ENCODE data around the gene HMGN1. TPM values are rescaled to one million over a fixed set of nuclear protein-coding genes. Genes with fewer than 3 reads are reported as not detected.
A peak's percentile ranks its signal among the peaks of the same experiment; 100 is the strongest.
"Not testable (repeated sequence)": the region's sequence is repeated elsewhere in the genome, so short reads cannot be mapped to it uniquely, and the experiment has no call there.

Gene HMGN1
- polyA plus RNA-seq, 1 donor (not counting 4 experiments of a cell fraction or from before 2014, with no cell fraction given), result 245 TPM

- TF ChIP-seq CTCF (optimal IDR thresholded peaks at IDR 0.05 in 1 of 3, IDR thresholded peaks at IDR 0.05 in 1 of 3, conservative IDR thresholded peaks at IDR 0.05 in 1 of 3; ENCODE audit: extremely low read depth in 1 of 3, insufficient read depth in 2 of 3, low read length in 3 of 3) (peak; percentile 47 to 75 (median 67)), EZH2 (IDR thresholded peaks at IDR 0.05; ENCODE audit: low read length) (no peak)
- Histone ChIP-seq H3K4me3 (ENCODE audit: control insufficient read depth in 2 of 3, extremely low read depth in 1 of 3, insufficient read depth in 2 of 3, low read depth in 1 of 3, low read length in 3 of 3) (no peak overlapping the region), H3K9ac (ENCODE audit: control insufficient read depth, extremely low read depth, insufficient read depth, low read length) (no peak overlapping the region), H3K27ac (ENCODE audit: control insufficient read depth, insufficient read depth, low read length) (no peak overlapping the region), H3K4me2 (ENCODE audit: control insufficient read depth, extremely low read depth, insufficient read depth, low read depth, low read length) (peak overlapping the region; percentile 57), H3K36me3 (ENCODE audit: control insufficient read depth in 2 of 2, extremely low read depth in 1 of 2, insufficient read depth in 2 of 2, low read length in 2 of 2) (no peaks in the 10 kb centered on the region), H3K4me1 (ENCODE audit: control insufficient read depth, extremely low read depth, insufficient read depth, low read length) (peaks cover 6% of the 10 kb centered on the region), H2AFZ (ENCODE audit: control insufficient read depth, low read length) (peak overlapping the region; percentile 61), H3K79me2 (ENCODE audit: control insufficient read depth, insufficient read depth, low read length) (no peaks in the 10 kb centered on the region), H3K27me3 (ENCODE audit: control insufficient read depth, extremely low read depth, insufficient read depth, low read length) (no peaks in the 10 kb centered on the region), H3K9me3 (ENCODE audit: control insufficient read depth, low read depth, low read length) (no peaks in the 10 kb centered on the region), H4K20me1 (ENCODE audit: control insufficient read depth, extremely low read depth, insufficient read depth, low read length) (no peaks in the 10 kb centered on the region), H3K9me1 (ENCODE audit: control insufficient read depth, extremely low read depth, insufficient read depth, low read length) (no peaks in the 10 kb centered on the region)
- DNase-seq (ENCODE audit: low read depth, low spot score) (no peak), FAIRE-seq (peak; percentile 59)
- dilution Hi-C loops (cut with MboI; ENCODE audit: extremely low pct_ligation_motif_present, low sequenced_read_pairs), result no loop called here
These were observed 24.7 kb upstream of the HMGN1 start for GRCh38 chr21:39373634-39374033.

- H3K4me2 ChIP-seq (ENCODE audit: control insufficient read depth, extremely low read depth, insufficient read depth, low read depth, low read length); DNase-seq (ENCODE audit: low read depth, low spot score): not testable (repeated sequence)
These were observed 21.0 kb upstream of the HMGN1 start for GRCh38 chr21:39369896-39370288.

GRCh38 chr21:39367783-39368182, 18.9 kb upstream of the HMGN1 start:
- no peak overlapping the region for H3K4me2 ChIP-seq (ENCODE audit: control insufficient read depth, extremely low read depth, insufficient read depth, low read depth, low read length)
- dilution Hi-C loops (cut with MboI; ENCODE audit: extremely low pct_ligation_motif_present, low sequenced_read_pairs), result no loop called here

More at GRCh38 chr21:39369896-39370288, 21.0 kb upstream of the HMGN1 start:
- H3K27me3 ChIP-seq (ENCODE audit: control insufficient read depth, extremely low read depth, insufficient read depth, low read length); H3K9ac ChIP-seq (ENCODE audit: control insufficient read depth, extremely low read depth, insufficient read depth, low read length); H4K20me1 ChIP-seq (ENCODE audit: control insufficient read depth, extremely low read depth, insufficient read depth, low read length); H3K36me3 ChIP-seq (ENCODE audit: control insufficient read depth in 2 of 2, extremely low read depth in 1 of 2, insufficient read depth in 2 of 2, low read length in 2 of 2); H2AFZ ChIP-seq (ENCODE audit: control insufficient read depth, low read length); H3K27ac ChIP-seq (ENCODE audit: control insufficient read depth, insufficient read depth, low read length); H3K4me1 ChIP-seq (ENCODE audit: control insufficient read depth, extremely low read depth, insufficient read depth, low read length); H3K9me3 ChIP-seq (ENCODE audit: control insufficient read depth, low read depth, low read length); FAIRE-seq; H3K9me1 ChIP-seq (ENCODE audit: control insufficient read depth, extremely low read depth, insufficient read depth, low read length); dilution Hi-C loops (cut with MboI; ENCODE audit: extremely low pct_ligation_motif_present, low sequenced_read_pairs); H3K79me2 ChIP-seq (ENCODE audit: control insufficient read depth, insufficient read depth, low read length); H3K4me3 ChIP-seq (ENCODE audit: control insufficient read depth in 2 of 3, extremely low read depth in 1 of 3, insufficient read depth in 2 of 3, low read depth in 1 of 3, low read length in 3 of 3): not testable (repeated sequence)

More at GRCh38 chr21:39367783-39368182, 18.9 kb upstream of the HMGN1 start:
- H3K4me1 ChIP-seq (ENCODE audit: control insufficient read depth, extremely low read depth, insufficient read depth, low read length), result no peaks in the 10 kb centered on the region
- no peak overlapping the region for H2AFZ ChIP-seq (ENCODE audit: control insufficient read depth, low read length)
- no peaks in the 10 kb centered on the region for H3K9me1 ChIP-seq (ENCODE audit: control insufficient read depth, extremely low read depth, insufficient read depth, low read length)
- no peaks in the 10 kb centered on the region for H3K36me3 ChIP-seq (ENCODE audit: control insufficient read depth in 2 of 2, extremely low read depth in 1 of 2, insufficient read depth in 2 of 2, low read length in 2 of 2)
- no peak overlapping the region for H3K9ac ChIP-seq (ENCODE audit: control insufficient read depth, extremely low read depth, insufficient read depth, low read length)
- TF ChIP-seq EZH2 (IDR thresholded peaks at IDR 0.05; ENCODE audit: low read length) (no peak), CTCF (optimal IDR thresholded peaks at IDR 0.05 in 1 of 3, IDR thresholded peaks at IDR 0.05 in 1 of 3, conservative IDR thresholded peaks at IDR 0.05 in 1 of 3; ENCODE audit: extremely low read depth in 1 of 3, insufficient read depth in 2 of 3, low read length in 3 of 3) (no peak)
- H4K20me1 ChIP-seq (ENCODE audit: control insufficient read depth, extremely low read depth, insufficient read depth, low read length), result no peaks in the 10 kb centered on the region
- no peak overlapping the region for H3K4me3 ChIP-seq (ENCODE audit: control insufficient read depth in 2 of 3, extremely low read depth in 1 of 3, insufficient read depth in 2 of 3, low read depth in 1 of 3, low read length in 3 of 3)
- no peak for DNase-seq (ENCODE audit: low read depth, low spot score)
- no peaks in the 10 kb centered on the region for H3K79me2 ChIP-seq (ENCODE audit: control insufficient read depth, insufficient read depth, low read length)
- no peak overlapping the region for H3K27ac ChIP-seq (ENCODE audit: control insufficient read depth, insufficient read depth, low read length)
- H3K27me3 ChIP-seq (ENCODE audit: control insufficient read depth, extremely low read depth, insufficient read depth, low read length), result no peaks in the 10 kb centered on the region
- no peak for FAIRE-seq
- no peaks in the 10 kb centered on the region for H3K9me3 ChIP-seq (ENCODE audit: control insufficient read depth, low read depth, low read length)
